HG03108 (cell line): Measurements from ENCODE around the gene HEXD.
"Not testable (repeated sequence)": the region's sequence is repeated elsewhere in the genome, so short reads cannot be mapped to it uniquely, and the experiment has no call there.

Experiments
- ATAC-seq: cut with Tn5 transposase; IDR thresholded peaks from one replicate; pipeline ENCODE4 v1.9.1; 2021; ENCODE audit warnings: moderate library complexity; ENCODE audit not compliant: unreplicated experiment

HEXD gene

DNA sequence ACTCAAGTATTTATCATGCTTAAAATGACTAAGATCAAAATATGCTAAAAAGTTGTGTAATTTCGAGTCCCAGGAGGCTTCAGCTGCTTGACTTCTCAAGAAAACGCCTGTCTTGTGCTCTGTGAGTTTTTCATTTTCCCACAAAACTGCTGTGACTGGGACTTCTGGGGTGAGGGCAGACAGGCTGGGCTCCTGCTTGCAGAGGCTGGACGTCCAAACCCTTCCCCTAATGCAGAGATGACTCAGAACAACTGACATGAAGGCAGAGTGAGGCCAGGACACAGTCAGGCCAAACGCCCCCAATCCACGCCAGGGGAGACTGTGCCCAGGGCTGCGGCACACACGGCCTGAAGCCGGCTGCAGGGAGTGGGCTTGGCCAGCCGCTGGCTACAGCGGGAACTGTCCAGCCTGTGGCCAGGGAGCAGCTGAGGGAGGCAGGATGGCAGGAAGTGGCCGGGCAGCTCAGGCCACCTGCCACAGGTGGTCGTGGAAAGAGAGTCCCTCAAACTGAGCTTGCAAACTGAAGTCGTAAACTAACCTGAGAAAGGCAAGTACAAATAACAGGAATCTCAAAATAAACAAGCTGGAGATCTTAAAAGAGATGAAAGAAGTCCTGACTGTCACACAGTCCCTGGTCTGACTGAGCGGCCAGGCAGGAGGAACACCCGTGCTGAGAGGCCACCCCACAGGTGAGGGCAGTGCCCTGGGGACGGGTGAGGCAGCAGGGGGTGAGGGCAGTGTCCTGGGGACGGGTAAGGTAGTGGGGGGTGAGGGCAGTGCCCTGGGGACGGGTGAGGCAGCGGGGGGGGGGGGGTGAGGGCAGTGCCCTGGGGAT is 21.3 kb upstream of the HEXD start:
- no peak for ATAC-seq

GRCh38 chr17:82397449-82398335 is 20.5 kb upstream of the HEXD start:
- ATAC-seq, result no peak

GRCh38 chr17:82399041-82399441 is 19.1 kb upstream of the HEXD start:
- no peak for ATAC-seq

- no peak for ATAC-seq
These were observed 18.5 kb upstream of the HEXD start for GRCh38 chr17:82399601-82400101.

GRCh38 chr17:82400206-82400605 is 17.9 kb upstream of the HEXD start:
- ATAC-seq, result no peak

DNA sequence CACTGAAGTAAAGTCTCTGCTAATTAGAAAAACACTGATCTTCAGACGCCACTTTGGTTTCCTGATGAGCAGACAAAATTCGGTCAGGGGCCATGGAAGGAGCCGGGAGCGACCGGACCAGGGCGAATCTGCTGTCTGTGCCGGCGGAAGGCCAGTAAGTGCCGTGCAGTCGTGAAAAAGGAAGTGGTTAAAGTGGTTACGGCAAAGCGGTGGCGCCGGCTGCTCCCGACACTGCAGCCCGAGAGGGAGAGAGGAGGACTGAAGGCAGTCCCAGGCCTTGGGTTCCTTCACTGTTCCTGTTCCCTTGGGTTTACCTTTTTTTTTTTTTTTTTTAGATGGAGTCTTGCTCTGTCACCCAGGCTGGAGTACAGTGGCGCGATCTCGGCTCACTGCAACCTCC is 17.3 kb upstream of the HEXD start:
- peak; percentile 45 for ATAC-seq

DNA sequence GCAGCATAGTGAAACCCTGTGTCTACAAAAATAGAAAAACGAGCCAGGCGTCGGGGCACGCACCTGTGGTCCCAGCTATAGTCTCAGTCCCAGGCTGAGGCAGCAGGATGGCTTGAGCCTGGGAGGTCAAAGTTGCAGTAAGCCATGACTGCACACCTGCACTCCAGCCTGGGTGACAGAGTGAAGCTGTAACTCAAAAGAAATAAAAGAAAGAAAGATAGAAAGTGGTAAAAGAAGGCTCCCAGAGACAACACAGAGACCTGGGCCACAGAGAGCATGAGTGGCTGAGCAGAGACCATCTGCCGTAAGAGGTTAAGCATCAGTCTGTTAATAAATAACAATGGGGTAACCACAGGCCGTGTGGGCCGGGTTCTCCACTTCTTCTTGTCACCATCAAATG is 15.3 kb upstream of the HEXD start:
- peak; percentile 75 for ATAC-seq

DNA sequence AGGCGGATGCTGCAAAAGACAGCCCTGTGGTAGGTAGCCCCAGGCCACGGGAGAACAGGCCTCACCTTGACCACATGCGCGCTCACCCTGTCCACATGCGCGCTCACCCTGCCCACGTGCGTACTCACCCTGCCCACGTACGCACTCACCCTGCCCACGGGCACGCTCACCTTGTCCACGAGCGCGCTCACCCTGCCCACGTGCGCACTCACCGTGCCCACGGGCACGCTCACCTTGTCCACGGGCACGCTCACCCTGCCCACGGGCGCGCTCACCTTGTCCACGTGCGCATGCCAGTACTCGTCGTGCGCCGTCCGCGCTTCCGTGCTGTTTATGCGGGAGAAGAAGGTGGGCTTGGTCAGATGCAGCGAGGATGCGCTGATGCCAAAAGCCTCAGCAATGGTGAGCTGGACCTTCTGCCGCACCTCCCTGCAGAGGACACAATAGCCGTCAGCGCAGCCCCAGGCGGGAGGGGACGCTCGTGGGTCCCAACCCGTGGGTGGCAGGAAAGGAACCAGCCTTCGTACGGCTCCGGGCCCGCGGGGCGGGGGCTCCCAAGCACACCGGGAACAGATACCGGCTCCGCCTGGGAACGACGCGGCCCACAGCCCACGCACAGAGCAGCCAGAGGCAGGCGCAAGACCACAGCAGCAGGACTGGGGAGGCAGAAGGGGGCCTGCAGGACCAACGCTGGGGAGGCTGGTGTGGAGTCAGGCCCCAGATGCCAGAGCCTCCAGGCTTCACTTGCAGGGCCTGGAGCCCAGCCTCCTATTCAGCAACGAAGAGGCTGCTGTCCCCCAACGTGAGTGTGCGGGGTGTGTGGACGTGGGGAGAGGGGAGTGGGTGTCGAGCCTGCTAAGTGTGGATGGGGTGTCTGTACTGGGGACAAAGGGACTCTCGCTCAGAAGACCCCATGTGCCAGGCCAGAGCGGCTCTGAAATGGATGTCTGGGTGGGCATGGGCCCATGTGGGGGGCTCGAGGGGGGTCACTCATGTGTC is 14.2 kb upstream of the HEXD start:
- no peak for ATAC-seq

GRCh38 chr17:82405051-82405450 is 13.1 kb upstream of the HEXD start:
- ATAC-seq, result no peak

DNA sequence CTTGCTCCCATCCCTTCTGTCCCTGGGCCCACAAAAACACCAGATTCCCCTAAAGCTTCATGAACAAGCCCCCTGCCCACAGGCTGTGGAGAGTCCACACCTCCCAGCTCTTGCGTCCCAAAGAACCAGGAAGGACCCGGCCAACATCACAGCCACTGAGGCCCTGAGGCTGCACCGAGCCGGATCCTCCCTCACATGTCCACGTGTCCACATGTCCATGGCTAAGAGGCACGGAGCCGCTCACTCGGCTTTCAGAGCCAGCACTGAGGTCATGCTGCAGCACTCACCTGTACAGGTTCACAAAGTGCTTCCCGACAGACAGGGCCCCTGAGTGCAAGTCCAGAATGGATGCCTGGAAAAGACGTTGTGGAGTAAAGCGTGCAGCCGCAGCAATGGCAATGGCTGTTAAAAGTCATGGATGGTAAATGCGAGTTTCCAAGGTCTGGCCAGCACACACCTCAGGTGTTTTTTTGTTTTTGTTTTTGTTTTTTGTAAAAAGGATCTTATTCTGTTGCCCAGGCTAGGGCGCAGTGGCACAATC is 11.9 kb upstream of the HEXD start:
- ATAC-seq, result no peak

DNA sequence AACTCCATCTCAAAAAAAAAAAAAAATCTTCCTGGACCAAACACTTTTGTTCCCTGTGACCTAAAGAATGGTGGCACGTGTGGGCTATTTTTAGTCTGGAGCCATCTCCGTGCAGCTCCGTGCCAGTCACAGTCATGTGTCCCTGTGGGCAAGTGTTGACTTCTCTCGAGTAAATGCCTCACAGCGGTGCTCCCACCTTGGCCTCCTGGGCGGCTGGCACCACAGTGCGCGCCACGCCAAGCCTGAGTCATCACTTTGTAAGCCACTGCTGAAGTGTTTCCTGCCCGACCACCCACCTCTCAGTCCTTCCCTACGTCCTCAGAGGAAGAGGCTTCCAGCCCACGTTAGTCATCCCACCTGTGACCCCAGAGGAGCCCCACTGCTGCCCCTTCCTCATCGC is 10.9 kb upstream of the HEXD start:
- ATAC-seq, result no peak

GRCh38 chr17:82408288-82408937 is 9.7 kb upstream of the HEXD start:
- no peak for ATAC-seq

DNA sequence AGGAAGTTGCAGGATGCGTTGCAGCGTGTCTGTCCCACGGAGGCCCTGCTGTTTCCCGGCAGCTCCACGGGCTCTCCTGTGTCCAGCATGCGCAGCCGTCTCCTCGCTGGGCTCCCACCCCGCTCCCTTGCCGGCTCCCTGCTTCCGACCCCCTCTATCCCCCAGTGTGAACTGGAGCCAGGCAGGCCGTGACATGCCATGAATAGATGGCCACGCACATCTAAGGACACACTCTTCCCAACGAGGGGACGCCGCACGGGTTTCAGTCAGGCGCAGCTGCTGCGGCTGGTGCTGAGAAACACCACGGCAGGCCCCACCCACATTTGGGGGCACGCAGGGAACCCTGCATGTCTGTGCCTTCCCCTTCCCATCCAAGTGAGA is 9.2 kb upstream of the HEXD start:
- no peak for ATAC-seq

DNA sequence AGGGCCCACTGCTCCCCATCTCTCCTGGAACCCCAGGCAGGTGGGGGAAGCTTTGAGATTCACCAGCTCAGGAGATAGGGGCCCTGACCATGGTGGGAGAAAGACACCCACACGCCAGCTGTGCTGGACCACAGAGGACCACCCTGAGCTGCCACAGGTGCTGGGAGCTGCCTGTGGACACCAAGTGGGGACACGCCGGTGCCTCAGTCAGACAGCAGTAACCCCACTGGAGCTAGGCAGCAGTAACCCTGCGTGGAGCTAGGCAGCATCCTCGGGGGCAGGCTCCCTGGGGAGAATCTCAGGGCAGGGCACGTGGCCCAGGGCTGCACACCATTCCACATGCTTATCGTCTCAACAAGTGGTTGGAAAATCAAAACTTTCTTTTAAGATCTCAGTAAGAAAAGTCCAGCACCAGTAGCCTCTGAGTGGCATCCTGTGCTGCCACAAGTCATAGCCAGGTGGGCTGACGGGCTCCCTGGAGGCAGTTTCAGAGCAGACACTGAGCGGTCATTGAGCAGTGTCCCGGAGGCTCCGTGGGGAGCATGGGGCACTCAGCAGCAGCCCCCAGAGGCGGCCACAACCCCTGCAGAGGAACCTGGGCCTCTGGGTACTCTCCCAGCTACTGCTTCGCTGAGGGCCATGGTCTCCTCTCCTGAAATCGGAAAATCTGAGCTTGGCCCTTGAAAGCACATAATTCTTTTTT is 8.0 kb upstream of the HEXD start:
- ATAC-seq, result no peak

DNA sequence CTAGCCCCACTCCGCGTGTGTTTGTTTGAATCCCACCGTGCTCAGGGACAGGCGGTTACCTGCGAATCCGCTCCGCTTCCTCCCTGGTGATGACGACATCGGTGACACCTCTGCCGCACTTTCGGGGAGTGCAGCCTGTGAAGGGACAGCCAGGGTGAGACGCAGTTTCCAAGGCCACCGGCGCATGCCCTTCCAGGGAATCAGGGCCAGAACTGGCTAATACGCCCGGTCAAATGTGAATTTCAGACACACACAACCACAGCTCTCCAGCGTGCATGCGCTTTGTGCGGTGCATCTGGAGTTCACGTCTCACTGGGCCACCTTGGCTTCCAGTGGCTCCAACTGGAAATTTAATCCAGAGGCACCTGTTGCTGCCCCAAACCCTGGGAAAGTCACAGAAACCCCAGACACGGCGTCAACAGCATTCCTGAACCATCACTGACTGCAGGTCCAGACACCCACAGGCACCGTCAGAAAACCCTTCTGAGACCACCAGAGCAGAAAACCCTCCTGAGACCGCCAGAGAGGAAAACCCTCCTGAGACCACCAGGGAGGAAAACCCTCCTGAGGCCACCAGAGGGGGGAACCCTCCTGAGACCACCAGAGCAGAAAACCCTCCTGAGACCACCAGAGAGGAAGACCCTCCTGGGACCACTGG is 6.6 kb upstream of the HEXD start:
- ATAC-seq, result no peak

- not testable (repeated sequence) for ATAC-seq
These were observed 6.1 kb upstream of the HEXD start for GRCh38 chr17:82412081-82412480.

DNA sequence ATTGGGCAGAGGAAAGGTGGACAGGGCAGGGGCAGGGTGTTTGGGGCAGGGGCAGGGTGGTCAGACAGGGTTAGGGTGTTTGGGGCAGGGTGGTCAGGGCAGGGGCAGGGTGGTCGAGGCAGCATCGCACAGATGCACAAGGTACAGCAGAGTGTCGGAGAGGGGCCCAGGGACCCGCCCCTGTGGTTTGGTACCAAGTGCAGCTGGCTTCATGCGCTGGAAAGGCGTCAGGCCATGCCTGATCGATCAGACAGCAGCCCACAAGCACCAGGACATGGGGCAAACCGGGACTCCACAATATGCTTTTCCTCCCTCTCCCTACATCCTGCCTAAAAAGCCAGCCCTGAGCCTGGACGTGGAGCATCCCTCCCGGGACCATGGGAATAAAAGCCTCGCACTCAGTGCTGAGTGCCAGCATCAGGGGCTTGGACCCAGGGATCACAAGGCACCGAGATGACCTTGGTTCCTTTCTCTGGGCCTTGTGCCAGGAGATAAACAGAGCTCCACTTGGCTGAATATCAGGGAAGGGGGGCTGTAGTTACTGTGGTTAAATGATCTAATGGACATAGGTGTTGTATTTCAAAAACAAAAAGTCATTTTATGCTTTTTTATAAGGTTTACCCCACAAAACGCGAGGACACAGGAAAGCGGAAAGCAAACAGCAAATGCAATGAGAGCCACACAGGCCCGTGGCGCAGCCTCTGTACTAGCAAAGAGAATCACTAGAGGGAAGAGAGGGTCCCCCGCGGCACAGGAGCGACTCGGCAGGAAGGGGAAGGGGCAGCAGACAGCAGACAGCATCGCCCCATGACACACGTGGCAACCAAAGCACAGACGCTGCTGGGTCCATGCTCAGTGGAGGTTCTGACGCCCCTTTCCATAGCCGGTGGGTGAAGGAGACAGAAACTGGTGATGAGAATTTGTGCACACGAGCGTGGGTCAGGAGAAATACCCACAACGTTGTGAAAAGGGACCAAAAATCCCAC is 5.3 kb upstream of the HEXD start:
- ATAC-seq, result no peak
